ENCODE data around the gene RECQL5.
"Not testable (repeated sequence)": the region's sequence is repeated elsewhere in the genome, so short reads cannot be mapped to it uniquely, and the experiment has no call there.

Gene RECQL5

GRCh38 chr17:75591722-75592302 lies 75.1 kb downstream of the RECQL5 start:
- no peak for DNase-seq (ENCODE audit: low read depth)

GRCh38 chr17:75590849-75591721 lies 75.9 kb downstream of the RECQL5 start:
- DNase-seq (ENCODE audit: low read depth): no peak

- no peak for DNase-seq (ENCODE audit: low read depth)
Observed at GRCh38 chr17:75590314-75590761, 76.6 kb downstream of the RECQL5 start.

GRCh38 chr17:75589919-75590303 lies 77.0 kb downstream of the RECQL5 start:
- DNase-seq (ENCODE audit: low read depth): no peak

- peak; percentile 86 for DNase-seq (ENCODE audit: low read depth)
Observed at GRCh38 chr17:75589012-75589918, 77.7 kb downstream of the RECQL5 start.

- DNase-seq (ENCODE audit: low read depth): no peak
Observed at GRCh38 chr17:75588596-75589011, 78.3 kb downstream of the RECQL5 start.

- no peak for DNase-seq (ENCODE audit: low read depth)
Observed at GRCh38 chr17:75587675-75588595, 79.0 kb downstream of the RECQL5 start, which contains the start of gene MYO15B. MYO15B (plus strand) TSS chr17:75587800; CDS start chr17:75588058, 258 bp downstream.

GRCh38 chr17:75584849-75585175 lies 82.1 kb downstream of the RECQL5 start:
- DNase-seq (ENCODE audit: low read depth): no peak

GRCh38 chr17:75583197-75583596 lies 83.8 kb downstream of the RECQL5 start:
- not testable (repeated sequence) for DNase-seq (ENCODE audit: low read depth)

GRCh38 chr17:75581121-75581725 lies 85.7 kb downstream of the RECQL5 start:
- DNase-seq (ENCODE audit: low read depth): not testable (repeated sequence)
